GM21576 (cell line): ENCODE results near the gene ZNF35.

Experiments
- ATAC-seq: cut with Tn5 transposase; IDR thresholded peaks from one replicate; pipeline ENCODE4 v1.9.1; 2021; ENCODE audit warnings: mild to moderate bottlenecking, moderate library complexity; ENCODE audit not compliant: unreplicated experiment

ZNF35 gene

DNA sequence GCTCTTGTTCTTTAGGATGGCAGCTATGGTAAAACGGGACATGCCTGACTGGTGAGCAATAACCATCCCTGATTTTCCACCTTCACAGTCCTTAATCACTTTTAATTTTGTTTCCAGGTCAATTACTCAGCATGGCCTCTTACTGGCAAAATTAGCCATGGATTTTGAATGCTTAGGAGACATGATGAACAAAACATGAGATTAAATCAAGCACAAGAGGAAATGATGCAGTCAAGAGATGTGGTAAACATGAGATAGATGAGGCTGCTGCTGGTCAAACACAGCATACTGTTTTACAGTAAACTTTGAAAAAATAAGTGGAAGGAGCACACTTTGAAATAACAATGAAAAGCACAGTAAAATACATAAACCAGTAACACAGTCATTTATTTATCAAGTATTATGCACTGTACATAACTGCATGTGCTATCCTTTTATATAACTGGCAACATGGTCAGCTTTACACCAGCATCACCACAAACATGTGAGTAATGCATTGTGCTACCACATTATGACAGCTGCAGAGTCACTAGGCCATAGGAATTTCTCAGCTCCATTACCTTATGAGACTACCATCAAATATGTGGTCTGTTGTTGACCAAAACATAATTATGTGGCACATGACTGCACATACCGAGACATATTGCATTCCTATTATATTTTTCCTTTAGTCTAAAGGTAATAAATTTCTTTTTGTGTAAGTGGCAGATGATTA lies 33.8 kb downstream of the ZNF35 start:
- no peak for ATAC-seq

DNA sequence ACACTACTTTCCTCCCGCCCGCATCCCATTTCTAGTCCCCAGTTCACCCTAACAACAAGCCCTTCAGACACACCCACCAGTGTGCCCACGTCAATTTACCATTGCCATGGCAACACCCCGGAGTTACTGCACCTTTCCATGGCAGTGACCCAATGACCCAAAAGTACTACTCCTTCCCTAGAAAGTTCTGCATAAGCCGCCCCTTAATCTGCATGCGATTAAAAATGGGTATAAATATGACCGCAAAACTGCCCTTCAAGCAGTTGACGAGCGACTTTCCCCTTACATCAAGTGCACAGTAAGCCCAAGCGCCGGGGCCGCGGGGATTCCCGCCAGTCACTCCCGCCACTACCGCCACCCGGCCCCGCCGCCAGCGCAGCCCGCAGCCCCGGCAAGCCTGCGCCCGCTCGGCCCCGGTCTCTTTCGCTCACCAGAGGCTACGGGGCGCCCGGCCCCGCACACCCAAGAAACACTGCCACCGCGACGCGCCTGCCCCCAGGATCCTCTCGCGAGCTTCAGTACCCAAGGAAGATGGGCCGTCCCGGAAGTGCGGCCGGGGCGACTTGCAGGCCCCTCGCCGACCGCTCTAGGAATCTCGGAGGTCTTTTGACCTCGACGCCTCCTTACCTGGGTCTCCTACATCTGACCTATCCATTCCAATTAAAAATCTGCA lies 36.7 kb downstream of the ZNF35 start:
- peak; percentile 72 for ATAC-seq

DNA sequence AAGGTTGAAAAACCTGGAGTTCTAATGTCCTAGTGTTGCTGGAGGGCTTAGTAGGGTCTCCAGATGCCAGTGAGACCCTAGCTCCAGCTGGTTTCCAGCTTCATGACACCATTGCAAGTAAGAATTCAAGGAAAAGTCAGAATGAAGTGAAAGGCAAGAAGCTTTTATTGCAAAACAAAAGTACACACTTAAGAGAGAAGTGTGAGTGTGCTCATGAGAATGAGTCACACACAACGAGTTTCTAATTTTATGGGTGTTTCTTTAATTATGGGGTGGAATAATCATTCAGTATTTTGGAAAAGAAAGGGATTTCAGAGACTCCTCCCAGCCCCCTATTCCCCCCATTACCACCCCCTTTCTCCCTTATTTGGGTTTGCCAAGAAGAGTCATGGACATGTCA lies 39.4 kb downstream of the ZNF35 start:
- no peak for ATAC-seq
